ENCODE data around the gene ACAA1. TPM values are rescaled to one million over a fixed set of nuclear protein-coding genes. Genes with fewer than 3 reads are reported as not detected.

ACAA1 gene
- polyA plus RNA-seq, 1 of the 3 experiments (the other 2 are of a cell fraction), result 86.4 TPM

- Histone ChIP-seq H3F3A (replicated peaks; ENCODE audit: insufficient read depth) (no peaks in the 10 kb centered on the region), H3K27ac (ENCODE audit: low read depth in 2 of 2, low read length in 1 of 2) (no peak overlapping the region), H3K36me3 (replicated peaks in 1 of 2; ENCODE audit: control insufficient read depth in 1 of 2, insufficient read depth in 2 of 2, low read length in 1 of 2) (no peaks in the 10 kb centered on the region), H3K9me3 (no peaks in the 10 kb centered on the region), H3K79me2 (ENCODE audit: insufficient read depth) (no peaks in the 10 kb centered on the region; the same call in 1 of the 2 replicates), H3K4me2 (no peak overlapping the region), H3K4me3 (ENCODE audit: low read depth in 2 of 2, low read length in 1 of 2) (no peak overlapping the region), H2AFZ (ENCODE audit: low read depth) (no peak overlapping the region), H3K27me3 (ENCODE audit: insufficient read depth) (no peaks in the 10 kb centered on the region), H3K9ac (no peak overlapping the region), H3K9me2 (no peaks in the 10 kb centered on the region), H3K4me1 (ENCODE audit: control insufficient read depth in 1 of 2, insufficient read depth in 2 of 2, low read depth in 1 of 2, low read length in 1 of 2) (no peaks in the 10 kb centered on the region; a peak in 1 of 4 replicates), H4K20me1 (ENCODE audit: insufficient read depth) (no peaks in the 10 kb centered on the region)
- TF ChIP-seq CTCF (IDR thresholded peaks at IDR 0.05) (no peak), RFX5 (IDR thresholded peaks at IDR 0.05; ENCODE audit: low read length) (no peak), SIN3A (IDR thresholded peaks at IDR 0.05; ENCODE audit: borderline replicate concordance, low read depth, low read length) (no peak)
- CTCF ChIA-PET, result interaction anchor here (2.9 kb wide), 1 partner anchor 7 kb away, joined by 11 read pairs; no protein-coding TSS in a partner anchor
- DNase-seq, result no peak
- 81% methylated on average over 2 of the region's 2 CpGs for WGBS (ENCODE audit: low lambda C conversion rate)
- POLR2A ChIA-PET, result no interaction called here
Observed at GRCh38 chr3:38155825-38156224, 18.9 kb upstream of the ACAA1 start.

GRCh38 chr3:38154625-38155255 is 17.8 kb upstream of the ACAA1 start:
- no peaks in the 10 kb centered on the region; the same call in 1 of the 2 replicates for H3K79me2 ChIP-seq (ENCODE audit: insufficient read depth)
- TF ChIP-seq SIN3A (IDR thresholded peaks at IDR 0.05; ENCODE audit: borderline replicate concordance, low read depth, low read length), result no peak
- TF ChIP-seq EP300 (IDR thresholded peaks at IDR 0.05; ENCODE audit: borderline replicate concordance in 1 of 2, low read depth in 1 of 2, low read length in 1 of 2), result no peak
- no peak for TF ChIP-seq TCF12 (IDR thresholded peaks at IDR 0.05)
- TF ChIP-seq GABPA (IDR thresholded peaks at IDR 0.05; ENCODE audit: low read depth), result no peak
- no peak for TF ChIP-seq RCOR1 (IDR thresholded peaks at IDR 0.05; ENCODE audit: low read length)
- no peak overlapping the region for H3K27ac ChIP-seq (ENCODE audit: low read depth in 2 of 2, low read length in 1 of 2)
- H4K20me1 ChIP-seq (ENCODE audit: insufficient read depth), result no peaks in the 10 kb centered on the region
- H3F3A ChIP-seq (replicated peaks; ENCODE audit: insufficient read depth), result no peaks in the 10 kb centered on the region
- no peaks in the 10 kb centered on the region for H3K9me2 ChIP-seq
- 58% methylated on average over 2 of the region's 2 CpGs for WGBS (ENCODE audit: low lambda C conversion rate)
- H2AFZ ChIP-seq (ENCODE audit: low read depth), result no peak overlapping the region
- H3K4me1 ChIP-seq (ENCODE audit: control insufficient read depth in 1 of 2, insufficient read depth in 2 of 2, low read depth in 1 of 2, low read length in 1 of 2), result peaks cover 0 to 2% of the 10 kb centered on the region in 2 experiments; a peak in 1 of 4 replicates
- no peaks in the 10 kb centered on the region for H3K27me3 ChIP-seq (ENCODE audit: insufficient read depth)
- no peak overlapping the region for H3K9ac ChIP-seq
- ChIA-PET CTCF (interaction anchor here (2.9 kb wide), 1 partner anchor 9 kb away, joined by 11 read pairs; no protein-coding TSS in a partner anchor), POLR2A (no interaction called here)
- DNase-seq, result no peak
- no peak overlapping the region for H3K4me2 ChIP-seq
- H3K9me3 ChIP-seq, result no peaks in the 10 kb centered on the region
- H3K4me3 ChIP-seq (ENCODE audit: low read depth in 2 of 2, low read length in 1 of 2), result no peak overlapping the region
- H3K36me3 ChIP-seq (replicated peaks in 1 of 2; ENCODE audit: control insufficient read depth in 1 of 2, insufficient read depth in 2 of 2, low read length in 1 of 2), result no peaks in the 10 kb centered on the region

GRCh38 chr3:38154033-38154494 is 17.1 kb upstream of the ACAA1 start:
- H3K9me2 ChIP-seq, result no peaks in the 10 kb centered on the region
- no peaks in the 10 kb centered on the region for H3F3A ChIP-seq (replicated peaks; ENCODE audit: insufficient read depth)
- H3K4me2 ChIP-seq, result no peak overlapping the region
- H4K20me1 ChIP-seq (ENCODE audit: insufficient read depth), result no peaks in the 10 kb centered on the region
- H2AFZ ChIP-seq (ENCODE audit: low read depth), result no peak overlapping the region
- ChIA-PET CTCF (interaction anchor here (2.9 kb wide), 1 partner anchor 9 kb away, joined by 11 read pairs; no protein-coding TSS in a partner anchor), POLR2A (no interaction called here)
- H3K79me2 ChIP-seq (ENCODE audit: insufficient read depth), result no peaks in the 10 kb centered on the region
- DNase-seq, result no peak
- no peaks in the 10 kb centered on the region for H3K27me3 ChIP-seq (ENCODE audit: insufficient read depth)
- H3K36me3 ChIP-seq (replicated peaks in 1 of 2; ENCODE audit: control insufficient read depth in 1 of 2, insufficient read depth in 2 of 2, low read length in 1 of 2), result no peaks in the 10 kb centered on the region
- no peak overlapping the region for H3K9ac ChIP-seq
- H3K4me1 ChIP-seq (ENCODE audit: control insufficient read depth in 1 of 2, insufficient read depth in 2 of 2, low read depth in 1 of 2, low read length in 1 of 2), result peaks cover 0 to 5% of the 10 kb centered on the region in 2 experiments; a peak in 1 of 4 replicates
- no peaks in the 10 kb centered on the region for H3K9me3 ChIP-seq
- WGBS (ENCODE audit: low lambda C conversion rate), result 74% methylated on average over 2 of the region's 2 CpGs
- no peak overlapping the region for H3K4me3 ChIP-seq (ENCODE audit: low read depth in 2 of 2, low read length in 1 of 2)
- no peak overlapping the region for H3K27ac ChIP-seq (ENCODE audit: low read depth in 2 of 2, low read length in 1 of 2)
- TF ChIP-seq USF2 (IDR thresholded peaks at IDR 0.05; ENCODE audit: borderline replicate concordance, low read depth, low read length) (no peak), SIN3A (IDR thresholded peaks at IDR 0.05; ENCODE audit: borderline replicate concordance, low read depth, low read length) (no peak), TEAD4 (IDR thresholded peaks at IDR 0.05; ENCODE audit: borderline replicate concordance, insufficient read depth) (no peak), TAF1 (IDR thresholded peaks at IDR 0.05; ENCODE audit: borderline replicate concordance, low read depth, low read length) (no peak), RXRA (IDR thresholded peaks at IDR 0.05; ENCODE audit: borderline replicate concordance, low read depth) (no peak), IRF3 (IDR thresholded peaks at IDR 0.05; ENCODE audit: low read depth, low read length) (no peak), NRF1 (IDR thresholded peaks at IDR 0.05; ENCODE audit: low read depth, low read length) (no peak), ELF1 (IDR thresholded peaks at IDR 0.05) (no peak), GATA2 (CRISPR knock-in tag; IDR thresholded peaks at IDR 0.05) (no peak), FOXJ3 (CRISPR knock-in tag; IDR thresholded peaks at IDR 0.05) (no peak)
